Measurements from ENCODE around the gene GPR25.
A peak's percentile ranks its signal among the peaks of the same experiment; 100 is the strongest.

Gene GPR25

GRCh38 chr1:200862713-200863415, 9.9 kb upstream of the GPR25 start:
- H3K27ac Mint-ChIP-seq, result no peak overlapping the region
- no peaks in the 10 kb centered on the region for H3K36me3 Mint-ChIP-seq (ENCODE audit: low read depth)
- DNase-seq, result no peak
- no peaks in the 10 kb centered on the region for H3K9me3 Mint-ChIP-seq
- peaks cover 15% of the 10 kb centered on the region for H3K27me3 Mint-ChIP-seq
- no peak overlapping the region for H3K4me3 Mint-ChIP-seq
- peaks cover 47% of the 10 kb centered on the region for H3K4me1 Mint-ChIP-seq (ENCODE audit: low read depth)

- Mint-ChIP-seq H3K36me3 (ENCODE audit: low read depth) (no peaks in the 10 kb centered on the region), H3K4me1 (ENCODE audit: low read depth) (peaks cover 59% of the 10 kb centered on the region), H3K27me3 (peaks cover 34% of the 10 kb centered on the region), H3K9me3 (no peaks in the 10 kb centered on the region), H3K4me3 (no peak overlapping the region), H3K27ac (no peak overlapping the region)
- no peak for DNase-seq
These were observed 6.7 kb upstream of the GPR25 start for GRCh38 chr1:200866116-200866515.

- no peak for DNase-seq
- Mint-ChIP-seq H3K4me3 (no peak overlapping the region), H3K27ac (no peak overlapping the region), H3K27me3 (peaks cover 38% of the 10 kb centered on the region), H3K36me3 (ENCODE audit: low read depth) (no peaks in the 10 kb centered on the region), H3K4me1 (ENCODE audit: low read depth) (peaks cover 63% of the 10 kb centered on the region), H3K9me3 (no peaks in the 10 kb centered on the region)
These were observed 6.3 kb upstream of the GPR25 start for GRCh38 chr1:200866521-200866920.

GRCh38 chr1:200867018-200867811, 5.6 kb upstream of the GPR25 start:
- no peak overlapping the region for H3K4me3 Mint-ChIP-seq
- no peak for DNase-seq
- no peaks in the 10 kb centered on the region for H3K36me3 Mint-ChIP-seq (ENCODE audit: low read depth)
- peaks cover 45% of the 10 kb centered on the region for H3K27me3 Mint-ChIP-seq
- peaks cover 63% of the 10 kb centered on the region for H3K4me1 Mint-ChIP-seq (ENCODE audit: low read depth)
- H3K27ac Mint-ChIP-seq, result no peak overlapping the region
- no peaks in the 10 kb centered on the region for H3K9me3 Mint-ChIP-seq

- H3K27me3 Mint-ChIP-seq, result peaks cover 56% of the 10 kb centered on the region
- H3K36me3 Mint-ChIP-seq (ENCODE audit: low read depth), result no peaks in the 10 kb centered on the region
- peaks cover 58% of the 10 kb centered on the region for H3K4me1 Mint-ChIP-seq (ENCODE audit: low read depth)
- H3K9me3 Mint-ChIP-seq, result no peaks in the 10 kb centered on the region
- DNase-seq, result no peak
- H3K4me3 Mint-ChIP-seq, result no peak overlapping the region
- no peak overlapping the region for H3K27ac Mint-ChIP-seq
These were observed 3.4 kb upstream of the GPR25 start for GRCh38 chr1:200869376-200869752.

- Mint-ChIP-seq H3K27ac (no peak overlapping the region), H3K27me3 (peaks cover 59% of the 10 kb centered on the region), H3K4me1 (ENCODE audit: low read depth) (peaks cover 62% of the 10 kb centered on the region), H3K4me3 (no peak overlapping the region), H3K9me3 (no peaks in the 10 kb centered on the region), H3K36me3 (ENCODE audit: low read depth) (no peaks in the 10 kb centered on the region)
- DNase-seq, result no peak
These were observed 2.9 kb upstream of the GPR25 start for GRCh38 chr1:200869753-200870391.

- Mint-ChIP-seq H3K9me3 (no peaks in the 10 kb centered on the region), H3K27me3 (peaks cover 66% of the 10 kb centered on the region), H3K36me3 (ENCODE audit: low read depth) (no peaks in the 10 kb centered on the region), H3K4me1 (ENCODE audit: low read depth) (peaks cover 58% of the 10 kb centered on the region), H3K4me3 (no peak overlapping the region), H3K27ac (no peak overlapping the region)
- no peak for DNase-seq
These were observed 412 bp downstream of the GPR25 start for GRCh38 chr1:200873116-200873670.

GRCh38 chr1:200873671-200874397, 1.1 kb downstream of the GPR25 start:
- H3K27ac Mint-ChIP-seq, result no peak overlapping the region
- H3K36me3 Mint-ChIP-seq (ENCODE audit: low read depth), result no peaks in the 10 kb centered on the region
- H3K9me3 Mint-ChIP-seq, result no peaks in the 10 kb centered on the region
- peaks cover 69% of the 10 kb centered on the region for H3K27me3 Mint-ChIP-seq
- DNase-seq, result no peak
- H3K4me1 Mint-ChIP-seq (ENCODE audit: low read depth), result peaks cover 65% of the 10 kb centered on the region
- H3K4me3 Mint-ChIP-seq, result no peak overlapping the region

- peaks cover 61% of the 10 kb centered on the region for H3K4me1 Mint-ChIP-seq (ENCODE audit: low read depth)
- no peak overlapping the region for H3K27ac Mint-ChIP-seq
- no peaks in the 10 kb centered on the region for H3K36me3 Mint-ChIP-seq (ENCODE audit: low read depth)
- H3K4me3 Mint-ChIP-seq, result no peak overlapping the region
- DNase-seq, result no peak
- H3K27me3 Mint-ChIP-seq, result peaks cover 65% of the 10 kb centered on the region
- no peaks in the 10 kb centered on the region for H3K9me3 Mint-ChIP-seq
These were observed 1.9 kb downstream of the GPR25 start for GRCh38 chr1:200874694-200875093.

GRCh38 chr1:200875416-200875815, 2.6 kb downstream of the GPR25 start:
- Mint-ChIP-seq H3K27ac (no peak overlapping the region), H3K4me1 (ENCODE audit: low read depth) (peaks cover 60% of the 10 kb centered on the region), H3K27me3 (peaks cover 63% of the 10 kb centered on the region), H3K9me3 (no peaks in the 10 kb centered on the region), H3K36me3 (ENCODE audit: low read depth) (no peaks in the 10 kb centered on the region), H3K4me3 (no peak overlapping the region)
- no peak for DNase-seq

- Mint-ChIP-seq H3K4me3 (no peak overlapping the region), H3K36me3 (ENCODE audit: low read depth) (no peaks in the 10 kb centered on the region), H3K4me1 (ENCODE audit: low read depth) (peaks cover 56% of the 10 kb centered on the region), H3K27me3 (peaks cover 52% of the 10 kb centered on the region), H3K9me3 (no peaks in the 10 kb centered on the region), H3K27ac (no peak overlapping the region)
- DNase-seq, result no peak
These were observed 4.2 kb downstream of the GPR25 start for GRCh38 chr1:200877010-200877409.

GRCh38 chr1:200877839-200878551, 5.2 kb downstream of the GPR25 start:
- Mint-ChIP-seq H3K27ac (peak overlapping the region; percentile 80), H3K9me3 (no peaks in the 10 kb centered on the region), H3K4me3 (no peak overlapping the region)

GRCh38 chr1:200880212-200880611, 7.4 kb downstream of the GPR25 start:
- peaks cover 47% of the 10 kb centered on the region for H3K4me1 Mint-ChIP-seq (ENCODE audit: low read depth)
- H3K36me3 Mint-ChIP-seq (ENCODE audit: low read depth), result no peaks in the 10 kb centered on the region
- H3K27me3 Mint-ChIP-seq, result peaks cover 35% of the 10 kb centered on the region
- no peak overlapping the region for H3K4me3 Mint-ChIP-seq
- peak; percentile 50 for DNase-seq
- peak overlapping the region; percentile 71 for H3K27ac Mint-ChIP-seq
- H3K9me3 Mint-ChIP-seq, result no peaks in the 10 kb centered on the region

More at GRCh38 chr1:200877839-200878551, 5.2 kb downstream of the GPR25 start:
- Mint-ChIP-seq H3K27me3 (peaks cover 48% of the 10 kb centered on the region), H3K36me3 (ENCODE audit: low read depth) (no peaks in the 10 kb centered on the region), H3K4me1 (ENCODE audit: low read depth) (peaks cover 53% of the 10 kb centered on the region)
- DNase-seq, result peak; percentile 66

GRCh38 chr1:200883118-200883517, 10.3 kb downstream of the GPR25 start:
- Mint-ChIP-seq H3K36me3 (ENCODE audit: low read depth) (no peaks in the 10 kb centered on the region), H3K4me1 (ENCODE audit: low read depth) (peaks cover 47% of the 10 kb centered on the region), H3K27ac (no peak overlapping the region), H3K9me3 (no peaks in the 10 kb centered on the region), H3K27me3 (peaks cover 21% of the 10 kb centered on the region), H3K4me3 (no peak overlapping the region)
- no peak for DNase-seq

Measured in activated T-cell treated with anti-CD3 and anti-CD28 coated beads, Interleukin-2, amount 50 U/mL, for 24 hours (primary cell).